GM12891 (cell line): Measurements from ENCODE around the gene TMED3.

Source experiments
- PAX5 ChIP-seq: IDR thresholded peaks from 2 replicates; pipeline ENCODE4 v1.6.1; 2011; ENCODE audit warnings: low read length, moderate library complexity, mild to moderate bottlenecking; ENCODE audit not compliant: insufficient read depth, severe bottlenecking
- POLR2A ChIP-seq: IDR thresholded peaks from 2 replicates; pipeline ENCODE4 v1.6.1; 2011; ENCODE audit warnings: low read depth, low read length, control low read depth
- POLR2AphosphoS5 ChIP-seq: IDR thresholded peaks from 2 replicates; pipeline ENCODE4 v1.6.1; 2011; ENCODE audit warnings: low read depth, low read length, control low read depth
- POU2F2 ChIP-seq: IDR thresholded peaks from 2 replicates; pipeline ENCODE4 v1.6.1; 2011; ENCODE audit warnings: low read depth, mild to moderate bottlenecking, control low read depth, low read length, moderate library complexity
- SPI1 ChIP-seq: IDR thresholded peaks from 2 replicates; pipeline ENCODE4 v1.6.1; 2011; ENCODE audit warnings: low read depth, low read length, control low read depth
- TAF1 ChIP-seq: IDR thresholded peaks from 2 replicates; pipeline ENCODE4 v1.6.1; 2011; ENCODE audit warnings: low read depth, low read length, control low read depth

- TF ChIP-seq POLR2A (no peak), POLR2AphosphoS5 (no peak), TAF1 (no peak), POU2F2 (no peak), PAX5 (no peak), SPI1 (no peak)
These were observed 28.3 kb upstream of the TMED3 start, which contains the start of gene ANKRD34C for GRCh38 chr15:79282371-79283251.
